K562 (cell line): ENCODE data around the gene GLRX. TPM values are rescaled to one million over a fixed set of nuclear protein-coding genes. Genes with fewer than 3 reads are reported as not detected.
A peak's percentile ranks its signal among the peaks of the same experiment; 100 is the strongest.

Experiments
- ARHGAP35 ChIP-seq: fragments of 450-650 bp; IDR thresholded peaks from 2 replicates; pipeline ENCODE4 v1.6.1; 2018; ENCODE audit not compliant: partially characterized antibody
- ARID1B ChIP-seq: fragments of 450-650 bp; IDR thresholded peaks from 2 replicates; pipeline ENCODE4 v1.6.1; 2016; ENCODE audit warnings: antibody characterized with exemption, mild to moderate bottlenecking, inconsistent platforms
- EGR1 ChIP-seq: fragments of 450-650 bp; conservative IDR thresholded peaks from 2 replicates; pipeline ENCODE4 v1.6.1; 2017; ENCODE audit warnings: mild to moderate bottlenecking
- ESRRB ChIP-seq: fragments of 250-450 bp; sonication (Bioruptor Pico); IDR thresholded peaks from 2 replicates; pipeline ENCODE4 v1.5.0; 2020; ENCODE audit warnings: mild to moderate bottlenecking, moderate library complexity, borderline replicate concordance
- LARP7 ChIP-seq: fragments of 450-650 bp; IDR thresholded peaks from 2 replicates; pipeline ENCODE4 v1.6.1; 2016
- MTA3 ChIP-seq: fragments of 450-650 bp; formaldehyde crosslinking; IDR thresholded peaks from 2 replicates; pipeline ENCODE4 v1.6.1; 2017; ENCODE audit warnings: mild to moderate bottlenecking, borderline replicate concordance
- MXD1 ChIP-seq: fragments of 250-450 bp; sonication (Bioruptor Pico); IDR thresholded peaks from 2 replicates; pipeline ENCODE4 v1.8.0; 2021; ENCODE audit warnings: borderline replicate concordance, mild to moderate bottlenecking, moderate library complexity; ENCODE audit not compliant: poor library complexity, severe bottlenecking
- NR4A1 ChIP-seq, 2 experiments: fragments of 250-450 bp in 1 of 2; fragments of 450-650 bp in 1 of 2; sonication (Bioruptor Pico) in 1 of 2; IDR thresholded peaks; 2 replicates each; pipeline versions ENCODE4 v1.4.0 to v1.6.1; 2016 to 2020; ENCODE audit warnings: mild to moderate bottlenecking in 2 of 2, missing compliant biosample characterization in 1 of 2, missing genetic modification characterization in 1 of 2, moderate library complexity in 1 of 2
- RAD51 ChIP-seq: fragments of 450-650 bp; IDR thresholded peaks from 2 replicates; pipeline ENCODE4 v1.7.1; 2016; ENCODE audit warnings: low read depth, mild to moderate bottlenecking, borderline replicate concordance
- RBM22 ChIP-seq: fragments of 200-400 bp; formaldehyde crosslinking; IDR thresholded peaks from 2 replicates; pipeline ENCODE4 v1.6.1; 2018; ENCODE audit warnings: low read length, low read depth; ENCODE audit not compliant: poor library complexity, severe bottlenecking
- SMC3 ChIP-seq: conservative IDR thresholded peaks from 2 replicates; pipeline ENCODE4 v1.6.1; 2011; ENCODE audit warnings: low read depth, low read length, improper control_type of control experiment; ENCODE audit not compliant: insufficient read depth
- TBL1XR1 ChIP-seq, 2 experiments: IDR thresholded peaks; 2 replicates each; pipeline ENCODE4 v1.6.1; 2012; ENCODE audit warnings: improper control_type of control experiment in 2 of 2, low read length in 2 of 2, mild to moderate bottlenecking in 1 of 2
- TEAD1 ChIP-seq, 2 experiments: fragments of 450-650 bp in 1 of 2; sonication (generic) in 1 of 2; formaldehyde crosslinking; IDR thresholded peaks; 2 replicates each; pipeline versions ENCODE4 v1.4.0 to v1.8.0; 2020 to 2022; ENCODE audit warnings: mild to moderate bottlenecking in 2 of 2, missing genetic modification reagents in 1 of 2
- ZNF589 ChIP-seq: fragments of 200-800 bp; sonication (Bioruptor generic); IDR thresholded peaks from 2 replicates; pipeline ENCODE4 v1.6.1; 2016; ENCODE audit warnings: low read depth, missing genetic modification characterization, missing compliant biosample characterization
- polyA plus RNA-seq, 8 experiments: library from polyadenylated mRNA; depleted of rRNA in 4 of 8; stranded (reverse) in 5 of 8; unstranded in 3 of 8; fragments of >200 nt; fragmentation: Nextera tagmentation in 2 of 8; fragmentation: Illumina TruSeq in 1 of 8; extraction: Ambion mirVana in 2 of 8; extraction: Trizol in 1 of 8; gene quantifications; 2 replicates each; pipeline versions ENCODE4 v1.2.1 to v1.2.3, GENCODE V29; 2011 to 2014; ENCODE audit warnings: inconsistent platforms in 1 of 8, missing spikeins in 1 of 8
- total RNA-seq, 7 experiments: library from RNA; depleted of rRNA in 6 of 7; stranded (reverse); fragments of >200 nt in 6 of 7; fragmentation: Illumina TruSeq in 2 of 7; extraction: Trizol in 2 of 7; gene quantifications; 2 replicates each; pipeline versions ENCODE4 v1.2.1 to v1.2.3, GENCODE V29; 2011 to 2021; ENCODE audit warnings: low replicate concordance in 1 of 7
- TF ChIP-seq, protein P1 (sequence below), 2 experiments: fragments of 450-650 bp; formaldehyde crosslinking in 1 of 2; IDR thresholded peaks; 2 replicates each; pipeline versions ENCODE4 v1.4.0 to v1.6.1; 2014 to 2020; ENCODE audit warnings: mild to moderate bottlenecking in 2 of 2, borderline replicate concordance in 1 of 2, low read depth in 1 of 2
- TF ChIP-seq, protein P2 (sequence below): fragments of 250-450 bp; sonication (Bioruptor Pico); IDR thresholded peaks from 2 replicates; pipeline ENCODE4 v1.8.0; 2022; ENCODE audit warnings: inconsistent platforms

The GLRX gene
- total and polyA plus RNA-seq, 9 of the 15 experiments (the other 6 are each of a cell fraction or from before 2014, with no cell fraction given), result 2.3 to 11.2 (median 4.6) TPM

GRCh38 chr5:95842854-95843544 lies 20.5 kb upstream of the GLRX start (continued):
- TF ChIP-seq, protein P1, sequence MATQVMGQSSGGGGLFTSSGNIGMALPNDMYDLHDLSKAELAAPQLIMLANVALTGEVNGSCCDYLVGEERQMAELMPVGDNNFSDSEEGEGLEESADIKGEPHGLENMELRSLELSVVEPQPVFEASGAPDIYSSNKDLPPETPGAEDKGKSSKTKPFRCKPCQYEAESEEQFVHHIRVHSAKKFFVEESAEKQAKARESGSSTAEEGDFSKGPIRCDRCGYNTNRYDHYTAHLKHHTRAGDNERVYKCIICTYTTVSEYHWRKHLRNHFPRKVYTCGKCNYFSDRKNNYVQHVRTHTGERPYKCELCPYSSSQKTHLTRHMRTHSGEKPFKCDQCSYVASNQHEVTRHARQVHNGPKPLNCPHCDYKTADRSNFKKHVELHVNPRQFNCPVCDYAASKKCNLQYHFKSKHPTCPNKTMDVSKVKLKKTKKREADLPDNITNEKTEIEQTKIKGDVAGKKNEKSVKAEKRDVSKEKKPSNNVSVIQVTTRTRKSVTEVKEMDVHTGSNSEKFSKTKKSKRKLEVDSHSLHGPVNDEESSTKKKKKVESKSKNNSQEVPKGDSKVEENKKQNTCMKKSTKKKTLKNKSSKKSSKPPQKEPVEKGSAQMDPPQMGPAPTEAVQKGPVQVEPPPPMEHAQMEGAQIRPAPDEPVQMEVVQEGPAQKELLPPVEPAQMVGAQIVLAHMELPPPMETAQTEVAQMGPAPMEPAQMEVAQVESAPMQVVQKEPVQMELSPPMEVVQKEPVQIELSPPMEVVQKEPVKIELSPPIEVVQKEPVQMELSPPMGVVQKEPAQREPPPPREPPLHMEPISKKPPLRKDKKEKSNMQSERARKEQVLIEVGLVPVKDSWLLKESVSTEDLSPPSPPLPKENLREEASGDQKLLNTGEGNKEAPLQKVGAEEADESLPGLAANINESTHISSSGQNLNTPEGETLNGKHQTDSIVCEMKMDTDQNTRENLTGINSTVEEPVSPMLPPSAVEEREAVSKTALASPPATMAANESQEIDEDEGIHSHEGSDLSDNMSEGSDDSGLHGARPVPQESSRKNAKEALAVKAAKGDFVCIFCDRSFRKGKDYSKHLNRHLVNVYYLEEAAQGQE (IDR thresholded peaks at IDR 0.05; ENCODE audit: borderline replicate concordance), result peak; percentile 94
- TF ChIP-seq, protein P1 (CRISPR knock-in tag; IDR thresholded peaks at IDR 0.05; ENCODE audit: low read depth), result no peak
- TF ChIP-seq ARHGAP35, result no peak
- TF ChIP-seq TBL1XR1 (IDR thresholded peaks at IDR 0.05; ENCODE audit: low read length in 2 of 2), result 0 out of 4 replicates have a peak, but pooled peaks of 1 of the 2 experiments have one; percentile 18
- TF ChIP-seq ARID1B, result peak; percentile 31; the same call in 1 of the 2 replicates
- TF ChIP-seq RAD51, result peak; percentile 9; the same call in 1 of the 2 replicates
- no peak for TF ChIP-seq NR4A1 (CRISPR knock-in tag; IDR thresholded peaks at IDR 0.05)
- TF ChIP-seq NR4A1 (tag; IDR thresholded peaks at IDR 0.05), result peak; percentile 55; the same call in 1 of the 2 replicates
- peak in 1 of 2 experiments; percentile 45; a peak in 1 of 4 replicates for TF ChIP-seq TEAD1 (CRISPR knock-in tag; IDR thresholded peaks at IDR 0.05)
- no peak for TF ChIP-seq LARP7
- no peak for TF ChIP-seq RBM22
- TF ChIP-seq MTA3, result peak; percentile 54; the same call in 1 of the 2 replicates
- TF ChIP-seq ZNF589 (CRISPR knock-in tag), result peak; percentile 63; the same call in 1 of the 2 replicates
- peak; percentile 37 for TF ChIP-seq MXD1 (CRISPR knock-in tag)
- TF ChIP-seq, protein P2, sequence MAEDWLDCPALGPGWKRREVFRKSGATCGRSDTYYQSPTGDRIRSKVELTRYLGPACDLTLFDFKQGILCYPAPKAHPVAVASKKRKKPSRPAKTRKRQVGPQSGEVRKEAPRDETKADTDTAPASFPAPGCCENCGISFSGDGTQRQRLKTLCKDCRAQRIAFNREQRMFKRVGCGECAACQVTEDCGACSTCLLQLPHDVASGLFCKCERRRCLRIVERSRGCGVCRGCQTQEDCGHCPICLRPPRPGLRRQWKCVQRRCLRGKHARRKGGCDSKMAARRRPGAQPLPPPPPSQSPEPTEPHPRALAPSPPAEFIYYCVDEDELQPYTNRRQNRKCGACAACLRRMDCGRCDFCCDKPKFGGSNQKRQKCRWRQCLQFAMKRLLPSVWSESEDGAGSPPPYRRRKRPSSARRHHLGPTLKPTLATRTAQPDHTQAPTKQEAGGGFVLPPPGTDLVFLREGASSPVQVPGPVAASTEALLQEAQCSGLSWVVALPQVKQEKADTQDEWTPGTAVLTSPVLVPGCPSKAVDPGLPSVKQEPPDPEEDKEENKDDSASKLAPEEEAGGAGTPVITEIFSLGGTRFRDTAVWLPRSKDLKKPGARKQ, result 0 out of 2 replicates have a peak, but pooled peaks have one; percentile 21
- no peak for TF ChIP-seq EGR1
- peak; percentile 65 for TF ChIP-seq SMC3
- no peak for TF ChIP-seq ESRRB (CRISPR knock-in tag)
